H1 (cell line): ENCODE data around the gene PRR35. TPM values are rescaled to one million over a fixed set of nuclear protein-coding genes. Genes with fewer than 3 reads are reported as not detected.

Source experiments
- CTCF ChIA-PET: fragments of 300-600 bp; sonication (Branson Sonifier 250); formaldehyde crosslinking; loops from one replicate; lab custom pipeline; 2021; ENCODE audit not compliant: partially characterized antibody; lab: Charles Lee
- POLR2A ChIA-PET: fragments of 300-600 bp; sonication (Branson Sonifier 250); formaldehyde crosslinking; loops from one replicate; lab custom pipeline; 2021; ENCODE audit warnings: inconsistent platforms; ENCODE audit not compliant: partially characterized antibody; lab: Charles Lee
- DNase-seq, 2 experiments: peaks; one replicate each; pipeline versions ENCODE4 v3.0.0 to v3.0.0-alpha.2; 2010 to 2022; ENCODE audit warnings: low spot score in 2 of 2, low read depth in 1 of 2, mixed read lengths in 1 of 2
- FAIRE-seq: peaks from 2 replicates; lab custom pipeline; 2011; peaks lifted over from hg19 to GRCh38; lab: Jason Lieb, UNC
- H2AFZ ChIP-seq: 2 replicates; pipeline ENCODE4 v1.8.1; 2012; ENCODE audit warnings: low read length, inconsistent platforms
- H2AK5ac ChIP-seq: 2 replicates; pipeline ENCODE4 v1.6.1; 2013; ENCODE audit warnings: low read depth, low read length
- H2BK120ac ChIP-seq: replicated peaks from 2 replicates; pipeline ENCODE3; 2013; ENCODE audit warnings: low read depth, low read length, inconsistent platforms
- H2BK12ac ChIP-seq: 2 replicates; pipeline ENCODE4 v1.6.1; 2013; ENCODE audit warnings: low read depth, low read length
- H2BK15ac ChIP-seq: 2 replicates; pipeline ENCODE4 v1.6.1; 2013; ENCODE audit warnings: low read length
- H2BK20ac ChIP-seq: 2 replicates; pipeline ENCODE4 v1.6.1; 2013; ENCODE audit warnings: low read length
- H2BK5ac ChIP-seq: 2 replicates; pipeline ENCODE4 v1.6.1; 2013; ENCODE audit warnings: low read depth, low read length
- H3K14ac ChIP-seq: 2 replicates; pipeline ENCODE4 v1.6.1; 2013; ENCODE audit warnings: inconsistent platforms; ENCODE audit not compliant: insufficient read length
- H3K18ac ChIP-seq: 2 replicates; pipeline ENCODE4 v1.6.1; 2013; ENCODE audit warnings: low read length; ENCODE audit errors: extremely low read depth
- H3K23ac ChIP-seq: 2 replicates; pipeline ENCODE4 v1.6.1; 2013; ENCODE audit warnings: inconsistent platforms; ENCODE audit not compliant: insufficient read length
- H3K23me2 ChIP-seq: 2 replicates; pipeline ENCODE4 v1.6.1; 2013; ENCODE audit warnings: low read depth, low read length
- H3K27ac ChIP-seq: 2 replicates; pipeline ENCODE4 v1.6.1; 2011; ENCODE audit warnings: low read depth, low read length, inconsistent platforms
- H3K27me3 ChIP-seq, 4 experiments: replicated peaks in 1 of 4; 1 replicate in 1 of 4; 2 replicates in 3 of 4; pipeline versions ENCODE4 v1.6.1 to v1.8.1; 2011 to 2013; ENCODE audit warnings: low read length in 3 of 4, mild to moderate bottlenecking in 3 of 4, inconsistent platforms in 2 of 4, mixed read lengths in 2 of 4, moderate library complexity in 1 of 4; ENCODE audit not compliant: control insufficient read depth in 3 of 4, insufficient read depth in 3 of 4; ENCODE audit errors: extremely low read depth in 1 of 4
- H3K36me3 ChIP-seq, 4 experiments: 2 replicates each; pipeline versions ENCODE4 v1.6.1 to v1.8.1; 2011 to 2013; ENCODE audit warnings: mild to moderate bottlenecking in 4 of 4, low read length in 3 of 4, moderate library complexity in 2 of 4, control low read depth in 1 of 4, inconsistent platforms in 1 of 4; ENCODE audit not compliant: insufficient read depth in 4 of 4, control insufficient read depth in 2 of 4
- H3K4ac ChIP-seq: replicated peaks from 2 replicates; pipeline ENCODE3; 2013; ENCODE audit warnings: low read length, low read depth, mixed read lengths, inconsistent platforms; ENCODE audit not compliant: insufficient read length
- H3K4me1 ChIP-seq, 4 experiments: replicated peaks in 1 of 4; 1 replicate in 1 of 4; 2 replicates in 3 of 4; pipeline versions ENCODE4 v1.6.1 to v1.8.1; 2011 to 2013; ENCODE audit warnings: low read length in 3 of 4, inconsistent platforms in 2 of 4, mixed read lengths in 1 of 4; ENCODE audit not compliant: insufficient read depth in 4 of 4, control insufficient read depth in 3 of 4
- H3K4me2 ChIP-seq, 2 experiments: 2 replicates each; pipeline versions ENCODE4 v1.6.1 to v1.8.1; 2011 to 2013; ENCODE audit warnings: low read depth in 2 of 2, low read length in 2 of 2, control low read depth in 1 of 2, inconsistent platforms in 1 of 2, mild to moderate bottlenecking in 1 of 2; ENCODE audit not compliant: insufficient read depth in 1 of 2
- H3K4me3 ChIP-seq, 4 experiments: fragments of 200-600, 300-600 bp in 1 of 4; sonication (generic), shearing (Covaris generic), sonication (Bioruptor Twin) in 1 of 4; 2 replicates each; pipeline versions ENCODE4 v1.5.1 to v1.8.1; 2011 to 2016; ENCODE audit warnings: low read length in 4 of 4, low read depth in 3 of 4, control low read depth in 2 of 4, inconsistent platforms in 2 of 4, mild to moderate bottlenecking in 2 of 4, mixed read lengths in 1 of 4, moderate library complexity in 1 of 4; ENCODE audit not compliant: insufficient read depth in 2 of 4; ENCODE audit errors: extremely low read depth in 1 of 4
- H3K56ac ChIP-seq: replicated peaks from 2 replicates; pipeline ENCODE3; 2013; ENCODE audit warnings: low read depth, mild to moderate bottlenecking, mixed read lengths, low read length, inconsistent platforms; ENCODE audit not compliant: insufficient read length
- H3K79me1 ChIP-seq: 2 replicates; pipeline ENCODE4 v1.6.1; 2013; ENCODE audit warnings: low read depth, low read length, control low read depth
- H3K79me2 ChIP-seq, 2 experiments: 2 replicates each; pipeline versions ENCODE4 v1.6.1 to v1.8.1; 2012 to 2013; ENCODE audit warnings: low read length in 2 of 2, mild to moderate bottlenecking in 2 of 2, inconsistent platforms in 1 of 2; ENCODE audit not compliant: insufficient read depth in 2 of 2, control insufficient read depth in 1 of 2
- H3K9ac ChIP-seq, 4 experiments: replicated peaks in 1 of 4; 1 replicate in 1 of 4; 2 replicates in 3 of 4; pipeline versions ENCODE4 v1.6.1 to v1.8.1; 2011 to 2013; ENCODE audit warnings: low read depth in 3 of 4, low read length in 3 of 4, control low read depth in 2 of 4, mild to moderate bottlenecking in 2 of 4, moderate library complexity in 2 of 4, inconsistent platforms in 1 of 4; ENCODE audit errors: extremely low read depth in 1 of 4
- H3K9me3 ChIP-seq, 2 experiments: 2 replicates each; pipeline versions ENCODE4 v1.6.1 to v1.8.1; 2012 to 2013; ENCODE audit warnings: mild to moderate bottlenecking in 2 of 2, moderate library complexity in 2 of 2, control low read depth in 1 of 2, inconsistent platforms in 1 of 2, low read depth in 1 of 2, low read length in 1 of 2, mixed read lengths in 1 of 2; ENCODE audit not compliant: insufficient read depth in 2 of 2
- H4K20me1 ChIP-seq, 2 experiments: replicated peaks in 1 of 2; 2 replicates each; pipeline versions ENCODE3 to v1.8.1; 2011 to 2013; ENCODE audit warnings: inconsistent platforms in 2 of 2, low read length in 2 of 2, mild to moderate bottlenecking in 1 of 2; ENCODE audit not compliant: insufficient read depth in 2 of 2, control insufficient read depth in 1 of 2
- H4K5ac ChIP-seq: 2 replicates; pipeline ENCODE4 v1.6.1; 2013; ENCODE audit warnings: low read length, low read depth, mixed read lengths, inconsistent platforms; ENCODE audit not compliant: insufficient read length
- H4K8ac ChIP-seq: 2 replicates; pipeline ENCODE4 v1.8.0; 2013; ENCODE audit warnings: mild to moderate bottlenecking, moderate library complexity, low read length, inconsistent platforms; ENCODE audit not compliant: insufficient read depth; ENCODE audit errors: extremely low read depth
- H4K91ac ChIP-seq: replicated peaks from 2 replicates; pipeline ENCODE3; 2013; ENCODE audit warnings: low read length, mixed read lengths, inconsistent platforms; ENCODE audit not compliant: insufficient read length
- HDAC6 ChIP-seq: IDR thresholded peaks from one replicate; pipeline ENCODE4 v1.7.1; 2012; ENCODE audit warnings: low read depth, mild to moderate bottlenecking, inconsistent platforms, low read length, moderate library complexity
- NRF1 ChIP-seq: IDR thresholded peaks from 2 replicates; pipeline ENCODE4 v1.6.1; 2011; ENCODE audit warnings: mild to moderate bottlenecking, low read depth, low read length, improper control_type of control experiment
- WGBS, 2 experiments: shearing (Covaris generic) in 1 of 2; methylation state at CpG; one replicate each; pipeline versions ENCODE4 v1.1.6 to v1.1.7; 2013 to 2015; ENCODE audit warnings: low lambda C conversion rate in 2 of 2, mixed read lengths in 2 of 2, inconsistent platforms in 1 of 2, low coverage in 1 of 2, missing lambda C conversion rate in 1 of 2; ENCODE audit not compliant: insufficient replicate concordance in 2 of 2, insufficient coverage in 1 of 2, insufficient read length in 1 of 2; ENCODE audit errors: extremely low coverage in 1 of 2, missing lambda C conversion rate in 1 of 2; 5-methylcytosine and 5-hydroxymethylcytosine counted together
- polyA plus RNA-seq, 7 experiments: library from polyadenylated mRNA; depleted of rRNA in 3 of 7; stranded (reverse) in 5 of 7; unstranded in 2 of 7; fragments of >200 nt in 5 of 7; fragments of 200-250 nt in 2 of 7; gene quantifications; 1 replicate in 5 of 7; 2 replicates in 1 of 7; 4 replicates in 1 of 7; pipeline versions ENCODE4 v1.2.1 to v1.2.3, GENCODE V29; 2011 to 2013; ENCODE audit warnings: missing spikeins in 2 of 7, mixed read lengths in 2 of 7
- total RNA-seq: library from RNA; stranded (reverse); fragmentation: NEBNext Ultra II Directional; extraction: Animal tissue kit (Norgen Biotek cat#: 25700); gene quantifications from 2 replicates; pipeline ENCODE4 v1.2.1, GENCODE V29; 2021

PRR35 gene
- total and polyA plus RNA-seq, 2 of the 8 experiments (the other 6 are each of a cell fraction or from before 2014, with no cell fraction given): 0.38 to 0.50 TPM

- no peak overlapping the region for H2BK5ac ChIP-seq
- H3K18ac ChIP-seq: no peak overlapping the region
- no peaks in the 10 kb centered on the region for H3K79me2 ChIP-seq
- H3K79me1 ChIP-seq: no peaks in the 10 kb centered on the region; the same call in 1 of the 2 replicates
- no peak overlapping the region for H2BK120ac ChIP-seq
- H2AFZ ChIP-seq: no peak overlapping the region
- CTCF ChIA-PET: interaction anchor here (0.6 to 3.9 kb wide), 4 partner anchors 10 to 52 kb away, joined by 3 to 21 read pairs (median 4); partner anchors contain the start of gene NHLRC4
- peaks cover 22 to 36% (median 29%) of the 10 kb centered on the region in 4 experiments; a peak in 6 of 7 replicates for H3K27me3 ChIP-seq
- peak overlapping the region; percentile 85; the same call in 1 of the 2 replicates for H4K8ac ChIP-seq
- H3K23me2 ChIP-seq: peaks cover 6% of the 10 kb centered on the region; the same call in 1 of the 2 replicates
- peaks cover 0 to 11% (median 2%) of the 10 kb centered on the region in 4 experiments; a peak in 1 of 8 replicates for H3K36me3 ChIP-seq
- WGBS, 2 experiments: 89% methylated on average over 21 of the region's 32 CpGs; no CpG with 5 or more reads in 1 of the 2 experiments
- H2AK5ac ChIP-seq: no peak overlapping the region
- no peak overlapping the region for H3K56ac ChIP-seq
- no peak overlapping the region for H3K4me2 ChIP-seq
- H3K9ac ChIP-seq: no peak overlapping the region
- no peak overlapping the region for H4K5ac ChIP-seq
- no peak overlapping the region for H4K91ac ChIP-seq
- FAIRE-seq: no peak
- H3K4ac ChIP-seq: no peak overlapping the region
- POLR2A ChIA-PET: interaction anchor here (0.9 to 2.3 kb wide), 7 partner anchors 10 to 74 kb away, joined by 3 to 8 read pairs (median 5); partner anchors contain the start of genes CAPN15, NHLRC4, PIGQ and WFIKKN1
- no peaks in the 10 kb centered on the region for H4K20me1 ChIP-seq
- no peaks in the 10 kb centered on the region for H3K9me3 ChIP-seq
- DNase-seq: no peak
- no peak overlapping the region for H3K4me3 ChIP-seq
- H2BK12ac ChIP-seq: no peak overlapping the region
- no peak overlapping the region for H3K23ac ChIP-seq
- H3K14ac ChIP-seq: no peak overlapping the region
- H2BK15ac ChIP-seq: no peak overlapping the region
- H2BK20ac ChIP-seq: no peak overlapping the region
- peaks cover 0 to 10% (median 2%) of the 10 kb centered on the region in 4 experiments; a peak in 4 of 7 replicates for H3K4me1 ChIP-seq
- no peak overlapping the region for H3K27ac ChIP-seq
- no peak for TF ChIP-seq NRF1
- no peak for TF ChIP-seq HDAC6
Measured at GRCh38 chr16:556474-557173, 3.6 kb upstream of the PRR35 start.
